ENCODE results near the gene SGMS2.
"Not testable (repeated sequence)": the region's sequence is repeated elsewhere in the genome, so short reads cannot be mapped to it uniquely, and the experiment has no call there.

The SGMS2 gene

GRCh38 chr4:107866726-107867125 is 42.0 kb downstream of the SGMS2 start:
- no peak for DNase-seq (ENCODE audit: low read depth in 2 of 2)

DNA sequence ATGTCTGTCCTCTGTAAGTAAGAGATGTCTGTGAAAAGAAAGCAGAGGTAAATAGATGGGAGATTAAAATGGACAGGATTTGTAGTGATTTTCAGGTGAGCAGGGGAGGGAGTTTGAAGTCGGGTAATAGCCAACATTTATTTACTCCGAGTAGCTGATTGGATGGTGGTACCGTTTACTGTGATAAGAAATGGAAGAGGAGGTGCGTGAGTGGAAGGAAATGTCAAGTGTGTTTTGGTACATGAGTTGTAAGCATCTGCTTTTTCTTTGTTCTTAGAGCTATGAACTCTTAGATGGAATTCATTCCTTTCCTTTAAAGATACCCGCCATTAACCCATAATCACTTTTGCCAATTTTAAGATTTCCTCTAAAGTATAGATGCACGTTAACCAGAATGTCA is 45.5 kb downstream of the SGMS2 start:
- no peak for DNase-seq (ENCODE audit: low read depth in 2 of 2)

- no peak for DNase-seq (ENCODE audit: low read depth in 2 of 2)
Observed at GRCh38 chr4:107870916-107871786, 46.4 kb downstream of the SGMS2 start.

GRCh38 chr4:107874024-107874423 is 49.3 kb downstream of the SGMS2 start:
- no peak for DNase-seq (ENCODE audit: low read depth in 2 of 2)

GRCh38 chr4:107876099-107876498 is 51.4 kb downstream of the SGMS2 start:
- no peak for DNase-seq (ENCODE audit: low read depth in 2 of 2)

DNA sequence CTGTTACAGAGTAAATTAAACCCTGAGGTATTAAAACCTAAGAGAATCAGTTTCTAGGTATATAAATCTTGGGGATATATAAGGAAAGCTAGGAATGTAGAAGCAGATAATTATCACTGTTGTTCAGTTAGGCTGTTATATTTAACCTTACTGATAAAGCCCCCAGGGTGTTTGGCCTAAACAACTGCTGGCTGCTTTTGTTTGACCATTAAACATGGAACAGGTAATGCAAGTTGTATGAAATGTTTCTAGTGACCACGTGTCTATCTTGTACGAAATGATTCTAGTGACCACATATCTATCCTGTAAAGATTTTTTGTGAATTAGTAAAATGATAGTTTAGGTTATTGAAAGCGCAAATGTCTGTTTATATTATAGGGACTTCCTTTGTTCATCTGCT is 52.6 kb downstream of the SGMS2 start:
- no peak for DNase-seq (ENCODE audit: low read depth in 2 of 2)

- DNase-seq (ENCODE audit: low read depth in 2 of 2), result no peak
Observed at GRCh38 chr4:107885865-107886264, 61.1 kb downstream of the SGMS2 start.

DNA sequence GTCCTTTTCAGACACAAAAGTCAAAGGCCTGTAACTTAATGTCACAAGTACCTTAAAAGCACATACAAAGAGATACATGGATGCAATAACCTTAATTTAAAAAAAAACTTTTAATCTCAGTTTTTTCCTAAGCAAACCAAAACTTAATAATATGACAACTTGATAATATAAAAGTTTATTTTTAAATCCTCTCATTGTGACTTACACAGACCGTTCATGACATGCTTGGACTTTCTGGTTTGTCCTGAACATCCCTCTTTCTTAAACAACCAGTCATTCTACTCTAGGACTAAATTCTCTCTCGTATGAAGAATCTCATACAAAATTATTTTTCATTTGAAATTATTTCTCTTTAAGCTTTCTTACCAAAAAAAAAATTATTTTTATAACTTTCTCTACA is 63.5 kb downstream of the SGMS2 start:
- DNase-seq (ENCODE audit: low read depth in 2 of 2), result no peak

DNA sequence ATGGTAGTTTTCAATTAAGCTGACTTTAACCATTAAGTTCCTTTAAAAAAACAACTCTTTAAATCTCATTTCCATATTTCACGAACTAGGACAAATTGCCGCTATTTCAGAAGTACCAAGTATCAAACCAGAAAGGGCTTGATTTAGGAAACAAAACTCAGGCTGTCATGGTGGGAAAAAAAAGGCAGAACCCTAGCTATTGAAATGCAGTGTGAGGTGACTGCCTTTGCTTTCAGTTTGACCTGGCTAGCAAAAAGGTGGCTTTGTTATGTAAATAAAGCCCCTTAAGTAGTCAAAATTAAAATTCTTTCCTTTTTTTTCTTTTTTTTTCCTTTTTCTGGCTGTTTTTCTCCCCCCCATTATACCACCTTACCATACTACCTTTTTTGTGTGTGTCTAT is 66.0 kb downstream of the SGMS2 start:
- DNase-seq (ENCODE audit: low read depth in 2 of 2), result no peak

DNA sequence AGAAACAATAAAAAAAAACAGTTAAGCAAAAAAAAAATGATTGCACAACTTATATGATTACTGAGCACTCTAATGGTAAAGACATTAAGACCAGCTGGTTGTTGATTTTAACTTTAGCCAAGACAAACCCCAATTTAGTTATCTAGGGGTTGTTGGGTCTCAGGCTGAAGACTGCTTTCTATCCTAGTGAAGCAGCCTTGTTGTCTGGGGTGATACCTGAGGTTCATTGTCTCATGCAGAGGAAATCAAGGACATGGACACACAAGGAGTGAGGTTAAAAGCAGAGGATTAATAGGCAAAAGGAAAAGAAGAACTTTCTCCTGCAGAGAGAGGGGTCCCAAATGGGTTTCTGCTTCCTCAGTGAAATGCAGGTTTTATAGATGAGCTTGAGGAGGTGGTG is 66.6 kb downstream of the SGMS2 start:
- no peak for DNase-seq (ENCODE audit: low read depth in 2 of 2)

DNA sequence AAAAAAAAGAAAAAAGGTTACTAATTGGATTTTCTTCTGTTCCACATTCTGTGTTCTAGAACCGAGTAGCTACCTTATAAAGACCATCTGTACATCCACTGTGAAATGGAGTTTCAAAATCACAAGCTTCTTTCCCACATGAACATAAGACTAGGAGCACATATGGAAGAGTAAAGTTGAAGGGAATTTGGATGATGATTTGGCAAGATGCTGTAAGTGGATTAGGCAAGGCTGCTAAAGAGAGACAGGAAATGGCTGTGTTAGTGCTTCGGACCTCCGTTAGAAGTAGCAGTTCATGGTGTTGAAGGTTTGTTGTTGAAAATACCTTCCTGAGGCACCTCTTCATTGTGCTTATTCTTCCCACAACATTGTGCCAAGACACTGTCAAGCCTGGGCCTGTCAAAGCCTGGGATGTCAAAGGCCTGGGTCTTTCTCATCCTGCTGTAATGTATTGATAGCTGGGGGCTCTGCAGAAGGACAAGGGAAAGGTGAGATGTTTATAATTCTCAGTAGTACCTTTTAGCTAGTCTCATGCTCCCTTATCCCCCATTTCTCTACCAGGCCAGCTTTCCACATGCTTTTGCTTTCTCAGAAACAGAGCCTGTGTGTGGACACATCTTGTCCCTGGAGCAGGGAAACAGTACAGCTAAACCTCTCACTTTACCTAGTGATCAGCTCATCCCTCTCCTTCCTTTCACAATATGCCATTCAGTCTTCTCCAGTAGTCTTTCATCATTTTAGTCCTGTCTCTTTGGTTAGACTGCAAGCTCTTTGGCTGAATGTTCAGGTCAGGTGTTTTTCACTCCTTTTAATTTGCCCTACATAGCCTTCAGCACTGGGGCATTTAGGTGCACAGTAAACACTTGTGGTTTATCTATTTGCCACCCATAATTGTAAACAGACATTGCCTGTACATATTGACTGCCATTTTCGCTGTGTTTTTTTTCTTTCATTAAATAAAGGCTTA is 68.7 kb downstream of the SGMS2 start:
- DNase-seq (ENCODE audit: low read depth in 2 of 2), result no peak

DNA sequence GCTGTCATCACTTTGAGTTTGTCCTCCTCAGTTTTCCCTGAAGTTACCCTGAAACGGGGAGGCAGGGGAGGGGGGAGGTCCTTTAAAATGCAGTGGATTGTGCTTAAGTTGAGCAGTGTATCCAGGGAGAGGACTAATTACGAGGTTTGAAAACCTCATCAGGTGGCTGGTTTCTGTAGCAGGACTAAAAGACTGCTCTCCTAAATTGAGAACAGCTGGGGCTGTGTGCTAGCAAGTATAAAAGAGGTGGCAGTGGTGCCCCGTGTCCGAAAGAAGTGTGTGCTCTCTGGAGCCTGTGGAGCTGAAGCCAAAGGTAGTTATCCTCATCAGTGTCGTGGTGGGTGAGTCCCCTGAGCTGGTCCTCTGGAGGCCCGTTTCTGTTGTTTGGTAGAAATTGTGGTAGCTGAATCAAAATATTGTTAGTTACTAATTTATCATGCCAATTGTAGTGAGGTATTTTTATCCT is 69.4 kb downstream of the SGMS2 start:
- DNase-seq (ENCODE audit: low read depth in 2 of 2), result no peak

GRCh38 chr4:107896158-107896645 is 71.5 kb downstream of the SGMS2 start:
- no peak for DNase-seq (ENCODE audit: low read depth in 2 of 2)

DNA sequence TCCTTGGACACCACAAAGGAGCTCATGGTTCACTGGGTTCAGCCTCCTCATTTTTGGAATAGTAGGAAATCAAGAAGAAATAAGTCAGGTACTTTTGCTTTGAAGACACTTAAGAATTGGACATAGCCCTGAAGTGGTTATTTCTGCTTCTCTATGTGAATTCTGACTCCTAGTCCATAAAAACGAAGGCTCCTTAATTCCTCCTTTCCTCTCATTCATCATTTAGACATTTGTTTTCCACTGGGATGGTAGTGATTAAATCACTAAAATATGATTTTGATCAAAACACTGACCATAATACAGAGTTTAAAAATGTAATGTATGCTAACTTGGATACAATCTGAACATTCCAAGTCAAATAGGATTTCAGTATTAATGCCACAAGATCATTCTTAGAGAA is 71.9 kb downstream of the SGMS2 start:
- no peak for DNase-seq (ENCODE audit: low read depth in 2 of 2)

DNA sequence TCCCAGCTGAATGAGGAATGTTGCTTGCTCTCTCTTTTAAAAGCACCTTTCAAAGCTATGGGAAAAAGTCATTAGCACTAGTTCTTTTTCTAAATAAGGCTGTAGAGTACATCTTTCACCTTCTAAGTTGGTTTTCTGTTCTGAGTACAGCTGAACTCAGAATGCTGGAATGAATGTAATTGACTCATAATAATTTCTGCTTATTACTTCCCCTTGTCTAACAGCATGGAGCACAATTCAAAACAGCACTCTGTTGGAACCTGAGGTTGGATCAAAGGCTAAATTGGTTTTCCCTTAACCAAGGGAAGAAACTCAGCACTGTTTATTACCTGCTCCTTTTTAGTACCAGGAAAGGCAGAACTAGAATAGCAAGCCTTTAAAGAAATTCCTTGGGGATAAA is 73.1 kb downstream of the SGMS2 start:
- DNase-seq (ENCODE audit: low read depth in 2 of 2), result no peak

DNA sequence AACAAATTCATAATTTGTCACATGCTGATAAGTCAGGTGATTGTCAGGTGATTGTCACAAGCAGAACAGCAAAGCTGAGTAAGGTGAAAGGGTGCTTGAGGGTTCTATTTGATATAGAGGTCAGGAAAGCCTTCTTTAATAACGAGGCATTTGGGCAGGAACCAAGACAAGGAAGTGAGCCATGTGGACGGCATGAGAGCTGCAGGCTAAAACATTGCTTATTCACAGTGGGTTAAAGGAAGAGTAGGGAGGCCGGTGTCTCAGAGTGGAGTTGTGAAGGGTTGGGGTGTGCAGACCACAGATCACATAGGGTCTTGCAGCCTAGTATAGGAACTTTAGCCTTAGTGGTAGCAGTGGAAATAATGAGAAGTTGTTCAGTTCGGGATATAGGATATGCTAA is 75.3 kb downstream of the SGMS2 start:
- no peak for DNase-seq (ENCODE audit: low read depth in 2 of 2)

- DNase-seq (ENCODE audit: low read depth in 2 of 2), result no peak
Observed at GRCh38 chr4:107900508-107900907, 75.8 kb downstream of the SGMS2 start.

DNA sequence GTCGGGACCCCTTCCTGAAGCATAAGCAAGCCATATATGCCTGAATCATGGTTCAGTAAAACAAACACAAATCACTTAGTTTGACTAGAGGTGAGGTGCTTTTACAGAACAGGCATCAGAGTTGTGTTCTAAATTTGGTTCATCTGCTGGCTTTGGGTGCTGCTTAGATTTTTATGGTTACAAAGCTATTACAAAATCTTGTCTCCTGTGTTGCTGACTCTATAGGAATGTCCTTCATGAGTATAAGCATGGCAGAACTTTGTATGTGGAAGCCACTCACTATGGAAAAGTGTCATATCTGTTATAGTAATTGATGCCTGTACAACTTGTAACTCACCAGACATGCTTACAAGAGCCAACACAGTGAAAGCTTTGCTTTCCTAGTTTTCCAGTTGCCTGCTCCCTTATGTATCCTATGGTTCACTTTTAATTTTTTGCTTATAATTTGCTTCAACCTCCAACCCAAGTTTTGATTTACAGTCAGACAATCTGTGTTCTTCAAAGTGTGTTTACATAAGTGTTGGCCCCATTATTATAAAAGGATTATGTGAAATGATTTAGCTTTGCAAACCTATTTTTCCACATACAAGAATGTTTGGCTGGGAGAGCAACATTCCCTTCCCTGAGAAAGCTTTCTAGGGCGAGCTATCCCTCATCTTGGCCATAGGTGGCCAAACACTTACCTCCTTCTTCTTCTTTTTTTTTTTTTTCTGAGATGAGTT is 76.6 kb downstream of the SGMS2 start:
- no peak for DNase-seq (ENCODE audit: low read depth in 2 of 2)

DNA sequence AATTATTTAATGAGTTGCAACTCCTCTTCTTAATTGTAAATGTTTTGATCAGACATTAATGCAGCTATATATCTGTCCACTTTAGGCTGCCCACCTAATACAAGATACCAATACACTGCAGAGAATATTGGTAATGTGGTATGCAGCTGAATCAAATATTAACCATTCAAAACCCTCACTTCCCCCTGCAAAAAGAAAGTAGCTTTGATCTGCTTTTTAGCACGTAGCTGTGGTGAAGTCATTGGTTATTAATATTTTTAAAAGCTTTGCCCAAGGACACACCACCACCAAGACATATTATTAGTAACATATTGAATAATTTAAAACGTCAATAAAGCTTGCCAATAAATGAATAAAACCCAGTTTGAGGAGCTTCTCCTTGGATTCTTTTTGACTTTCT is 78.0 kb downstream of the SGMS2 start:
- no peak for DNase-seq (ENCODE audit: low read depth in 2 of 2)

GRCh38 chr4:107905082-107905481 is 80.3 kb downstream of the SGMS2 start:
- not testable (repeated sequence) for DNase-seq (ENCODE audit: low read depth in 2 of 2)

GRCh38 chr4:107906458-107907100 is 81.8 kb downstream of the SGMS2 start:
- DNase-seq (ENCODE audit: low read depth in 2 of 2), result no peak
